GM19438 (cell line): ENCODE results near the gene RSU1.
A peak's percentile ranks its signal among the peaks of the same experiment; 100 is the strongest.
"Not testable (repeated sequence)": the region's sequence is repeated elsewhere in the genome, so short reads cannot be mapped to it uniquely, and the experiment has no call there.

Experiments
- ATAC-seq: cut with Tn5 transposase; IDR thresholded peaks from one replicate; pipeline ENCODE4 v1.9.1; 2021; ENCODE audit warnings: low read depth; ENCODE audit not compliant: unreplicated experiment

Gene RSU1

DNA sequence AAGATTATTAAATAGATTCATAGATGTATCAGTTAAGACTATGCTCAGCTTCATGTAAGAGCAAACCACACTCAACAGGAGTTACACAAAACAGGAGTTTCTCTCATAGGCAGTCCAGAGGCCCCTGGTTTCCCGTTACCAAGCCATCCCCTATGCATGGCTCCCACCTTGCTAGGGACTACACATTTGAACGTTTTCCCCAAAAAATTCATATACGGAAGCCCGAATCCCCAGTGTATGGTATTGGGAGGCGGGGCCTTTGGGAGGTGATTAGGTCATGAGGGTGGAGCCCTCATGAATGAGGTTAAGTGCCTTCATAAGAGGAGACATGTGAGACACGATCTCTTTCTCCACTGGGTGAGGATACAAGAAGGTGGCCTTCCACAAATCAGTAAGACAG lies 29.1 kb downstream of the RSU1 start:
- ATAC-seq, result no peak

DNA sequence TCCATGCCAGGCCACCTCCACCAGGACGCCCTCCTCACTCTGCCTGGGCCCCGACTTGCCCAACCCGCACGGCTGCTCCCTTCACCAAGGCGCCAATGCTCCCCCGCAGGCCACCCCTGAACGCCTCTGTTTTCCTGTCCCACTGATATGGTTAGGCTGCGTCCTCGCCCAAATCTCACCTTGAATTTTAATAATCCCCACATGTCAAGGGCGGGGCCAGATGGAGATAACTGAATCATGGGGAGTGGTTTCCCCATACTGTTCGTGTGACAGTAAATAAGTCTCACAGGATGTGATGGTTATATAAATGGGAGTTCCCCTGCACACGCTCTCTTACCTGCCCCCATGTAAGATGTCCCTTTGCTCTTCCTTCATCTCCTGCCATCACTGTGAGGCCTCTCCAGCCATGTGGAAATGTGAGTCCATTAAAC lies 29.8 kb downstream of the RSU1 start:
- peak; percentile 74 for ATAC-seq

DNA sequence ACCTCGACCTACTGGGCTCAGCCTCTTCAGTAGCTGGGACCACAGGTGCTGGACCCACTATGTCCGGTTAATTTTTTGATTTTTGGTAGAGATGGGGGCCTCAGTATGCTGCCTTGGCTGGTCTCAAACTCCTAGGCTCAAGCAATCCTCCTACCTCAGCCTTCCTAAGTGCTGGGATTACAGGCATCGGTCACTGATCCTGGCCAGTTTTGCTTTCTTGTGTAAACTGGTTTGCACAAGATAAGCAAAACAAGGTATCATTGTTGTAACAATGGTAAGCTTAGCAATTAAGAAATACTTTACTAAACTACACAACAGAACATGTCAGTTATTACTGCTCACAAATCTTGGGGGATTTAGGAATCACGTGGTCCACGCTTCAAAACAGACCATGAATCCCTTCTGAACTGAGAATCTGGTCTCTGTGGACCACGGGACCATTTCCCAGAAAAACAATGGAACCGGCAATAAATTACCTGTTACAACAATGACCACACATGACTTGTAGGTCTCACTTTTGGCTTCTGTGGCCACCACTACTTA lies 36.8 kb downstream of the RSU1 start:
- no peak for ATAC-seq

DNA sequence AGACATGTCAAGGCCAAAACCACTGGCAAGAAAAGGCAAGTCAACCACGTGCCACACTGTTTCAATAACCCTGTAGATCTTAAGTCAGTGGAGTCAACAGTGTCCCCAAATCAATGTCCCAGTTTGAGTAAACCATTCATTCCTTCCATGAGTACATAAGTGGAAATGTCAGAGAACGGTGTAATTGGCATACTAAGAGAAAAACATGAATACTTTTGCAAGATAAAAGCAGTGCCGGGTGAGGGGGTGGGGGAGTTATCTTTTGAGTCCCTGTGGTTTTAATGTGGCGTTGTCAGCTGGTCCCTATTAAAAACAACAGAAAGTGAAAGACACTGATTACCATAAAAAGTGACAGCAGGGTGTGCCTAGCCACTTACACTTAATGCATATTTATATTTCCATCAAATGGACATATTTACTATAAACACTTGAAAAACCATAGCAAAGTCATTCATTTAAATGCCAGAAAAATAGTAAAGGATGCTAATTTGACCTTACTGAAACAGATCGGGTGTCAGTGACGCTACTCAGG lies 37.8 kb downstream of the RSU1 start:
- no peak for ATAC-seq

DNA sequence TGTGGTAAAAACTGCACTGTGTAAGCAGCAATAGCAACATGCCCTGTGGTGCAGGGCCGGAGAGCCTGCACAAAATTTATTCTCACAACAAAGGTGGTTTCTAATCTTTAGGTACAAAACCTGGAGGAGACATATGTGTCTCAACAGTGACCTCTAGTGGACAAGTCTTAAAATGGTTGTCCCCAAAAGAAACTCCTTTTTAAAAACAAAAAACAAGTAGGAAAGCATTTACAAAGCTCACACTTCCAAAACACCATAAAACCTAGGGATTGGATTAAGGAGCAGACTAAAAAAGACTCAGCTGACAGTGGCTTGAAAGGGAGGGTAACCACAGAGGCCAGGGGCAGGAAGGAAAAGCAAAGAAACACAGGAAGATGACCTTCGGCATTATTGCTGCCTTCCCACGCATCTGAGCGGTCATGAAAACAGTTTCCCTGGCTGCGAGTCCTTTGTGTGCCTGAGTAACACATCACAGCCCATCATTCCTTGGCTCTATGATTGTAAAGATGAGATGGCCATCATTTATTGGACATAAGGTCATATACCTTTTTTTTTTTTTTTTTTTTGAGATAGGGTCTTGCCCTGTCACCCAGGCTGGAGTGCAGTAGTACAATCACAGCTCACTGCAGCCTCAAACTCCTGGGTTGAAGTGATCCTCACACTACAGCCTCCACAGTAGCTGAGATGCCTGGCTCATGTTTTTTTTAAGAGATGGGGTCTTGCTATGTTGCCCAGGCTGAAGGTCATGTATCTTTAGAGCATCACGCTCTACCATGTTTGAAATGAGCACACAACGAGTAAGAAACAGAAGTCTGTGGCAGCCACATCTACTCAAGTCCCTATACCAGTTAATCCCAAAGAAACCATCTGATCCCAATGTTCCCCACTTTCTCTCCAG lies 39.5 kb downstream of the RSU1 start:
- ATAC-seq, result peak; percentile 67

DNA sequence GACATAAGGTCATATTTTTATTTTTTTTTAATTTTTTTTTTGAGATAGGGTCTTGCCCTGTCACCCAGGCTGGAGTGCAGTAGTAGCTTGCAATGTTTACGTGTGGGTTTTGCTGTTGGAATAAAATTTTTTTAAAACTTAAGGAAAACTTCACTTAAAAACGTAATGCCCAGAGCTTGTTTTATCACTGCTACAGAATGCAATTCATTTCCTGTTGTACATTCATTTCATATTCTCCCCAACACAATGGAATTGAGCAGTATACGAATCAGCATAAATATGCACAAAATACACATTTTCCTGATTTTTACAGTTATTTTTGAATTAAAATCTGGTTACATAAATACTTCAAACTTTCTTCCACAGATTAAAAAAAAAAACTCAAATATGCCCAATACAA lies 40.3 kb downstream of the RSU1 start:
- ATAC-seq, result no peak

DNA sequence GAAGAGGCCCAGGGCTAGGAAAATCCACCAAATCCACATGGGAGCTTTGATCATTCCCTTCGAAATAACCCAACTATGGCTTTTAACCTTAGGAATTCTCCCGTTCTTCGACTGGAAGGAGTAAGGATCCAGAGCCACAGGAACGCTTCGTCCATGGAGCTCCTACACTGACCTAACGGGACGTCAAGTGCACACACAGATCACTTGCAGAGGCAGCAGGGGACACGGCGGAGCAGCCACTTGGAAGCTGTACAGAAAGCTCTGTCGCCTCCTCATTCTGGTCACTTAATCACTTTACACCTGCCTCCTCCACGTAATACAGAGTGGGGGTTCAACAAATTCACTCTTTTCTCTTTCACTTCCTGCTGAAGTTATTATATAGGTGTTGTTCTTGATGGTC lies 43.9 kb downstream of the RSU1 start:
- no peak for ATAC-seq

DNA sequence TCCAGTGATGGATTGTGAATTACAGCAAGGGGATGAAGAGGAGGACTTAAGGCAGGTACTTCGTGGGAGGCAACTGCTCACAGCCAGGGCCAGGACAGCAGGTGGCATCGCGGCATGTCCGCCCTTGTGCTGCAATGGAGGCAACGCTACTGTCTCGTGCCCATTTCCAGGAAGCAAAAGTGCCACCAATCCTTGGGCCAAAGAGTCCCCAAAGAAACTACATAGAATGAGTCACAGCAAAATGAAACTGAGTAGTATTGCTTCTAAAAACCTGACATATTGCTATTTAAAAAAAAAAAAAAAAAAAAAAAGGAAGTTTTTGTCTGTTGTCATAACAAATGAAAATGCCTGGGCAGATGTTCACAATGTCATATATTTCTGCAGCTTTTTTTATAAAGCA lies 46.6 kb downstream of the RSU1 start:
- ATAC-seq, result no peak

DNA sequence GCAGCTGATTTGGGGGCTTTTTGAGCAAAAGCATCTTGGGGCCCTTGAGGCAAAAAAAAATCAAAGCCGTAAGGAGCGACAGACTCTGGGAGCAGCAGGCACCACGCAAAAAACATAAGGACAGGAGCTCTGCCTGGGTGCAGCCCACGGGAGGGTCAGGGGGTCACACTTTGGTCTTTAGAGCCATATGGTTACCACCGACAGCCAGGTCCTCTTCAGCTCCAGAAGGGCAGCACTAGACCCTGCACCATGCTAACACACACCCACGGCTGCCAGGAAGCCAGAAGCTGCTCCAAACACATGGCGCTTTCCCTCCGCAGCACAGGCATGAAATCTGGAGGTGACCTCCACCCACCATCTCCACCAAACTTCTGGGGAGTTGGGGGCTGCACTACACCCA lies 47.1 kb downstream of the RSU1 start:
- no peak for ATAC-seq

DNA sequence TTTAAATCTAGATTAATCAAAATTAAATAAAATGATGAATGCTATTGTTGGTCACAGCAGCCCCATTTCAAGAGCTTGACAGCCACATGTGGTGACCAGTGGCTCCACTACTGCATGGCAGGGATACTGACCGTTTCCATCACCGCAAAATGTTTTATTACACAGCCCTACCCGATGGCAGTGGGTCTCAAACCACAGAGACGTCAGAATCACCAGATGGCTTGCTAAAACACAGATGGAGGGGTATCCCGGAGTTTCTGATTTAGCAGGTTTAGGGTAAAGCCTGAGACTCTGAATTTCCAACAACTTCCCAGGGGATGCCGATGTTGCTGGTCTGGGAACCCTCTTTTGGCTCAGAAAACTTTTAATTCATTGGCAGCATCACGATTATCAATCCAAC lies 47.9 kb downstream of the RSU1 start:
- ATAC-seq, result no peak

DNA sequence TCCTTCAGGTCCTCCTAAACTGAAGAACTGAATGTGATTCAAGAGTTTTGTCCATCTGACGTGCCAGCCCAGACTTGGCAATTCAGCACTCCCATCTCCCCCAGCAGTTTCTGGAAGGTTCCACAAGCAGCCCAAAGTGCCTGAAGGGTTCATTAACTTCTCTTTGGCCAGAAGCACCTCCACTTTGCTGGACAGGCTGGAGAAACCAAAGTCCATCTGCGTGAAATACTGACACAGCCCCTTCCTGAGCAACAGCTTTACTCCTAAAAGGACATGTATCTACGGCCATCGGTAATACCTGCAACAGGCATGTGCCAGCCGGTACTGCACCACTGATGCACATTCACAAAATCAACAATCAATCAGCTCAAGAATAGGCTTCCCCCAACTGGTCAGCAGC lies 48.5 kb downstream of the RSU1 start:
- ATAC-seq, result no peak

DNA sequence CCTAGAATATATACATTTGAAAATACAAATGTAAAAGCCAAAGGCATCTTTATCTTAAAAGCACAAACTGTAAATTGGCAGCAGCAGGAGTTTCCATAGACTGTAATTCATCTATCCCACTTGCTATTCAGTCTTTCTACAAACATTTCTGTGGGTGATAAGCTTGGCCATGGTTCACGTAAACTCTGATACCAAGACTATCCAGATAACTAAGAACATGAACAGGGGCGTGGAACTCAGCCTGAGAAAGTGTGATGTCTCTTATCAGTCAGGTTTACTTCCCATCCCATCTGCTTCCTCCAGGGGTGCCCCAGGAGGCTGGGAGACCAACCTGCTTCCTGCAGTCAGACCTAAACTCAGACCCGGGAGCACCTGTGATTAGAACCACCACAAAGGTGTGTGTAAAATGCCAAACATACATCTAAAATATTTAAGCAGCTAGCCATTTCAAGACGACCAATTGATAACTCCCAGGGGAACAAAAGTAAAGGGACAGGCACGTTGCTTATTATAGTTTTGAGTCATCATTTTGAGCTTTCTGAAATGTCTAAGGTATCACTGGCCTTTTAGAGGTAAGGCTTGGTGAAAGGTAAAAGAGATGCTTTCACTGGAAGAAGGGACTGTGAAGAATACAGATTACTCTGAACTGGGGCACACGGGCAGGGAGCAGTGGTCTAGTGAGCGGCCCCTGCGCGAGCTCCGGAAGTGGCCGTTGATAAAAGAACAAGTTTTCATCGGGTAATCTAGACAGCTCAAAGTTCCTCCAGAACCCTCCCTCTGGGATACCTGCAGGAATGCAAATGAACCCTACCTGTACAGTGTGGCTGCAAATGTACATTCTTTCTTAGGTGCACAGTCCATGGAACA lies 51.5 kb downstream of the RSU1 start:
- ATAC-seq, result peak; percentile 67

DNA sequence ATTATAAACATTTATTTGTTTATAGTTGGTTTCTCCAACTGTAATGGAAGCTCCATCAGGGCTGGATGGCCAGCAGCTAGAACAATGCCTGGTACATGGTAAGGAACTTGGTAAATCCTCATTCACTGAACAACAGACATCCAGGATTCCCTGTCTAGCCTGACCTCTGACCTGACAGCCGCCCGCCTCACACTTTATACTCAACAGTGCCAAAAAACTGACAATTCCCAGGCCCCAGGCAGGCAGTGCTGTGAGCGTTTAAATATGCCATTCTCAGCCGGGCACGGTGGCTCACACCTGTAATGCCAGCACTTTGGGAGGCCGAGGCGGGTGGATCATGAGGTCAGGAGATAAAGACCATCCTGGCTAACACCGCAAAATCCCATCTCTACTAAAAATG lies 55.9 kb downstream of the RSU1 start:
- ATAC-seq, result no peak

DNA sequence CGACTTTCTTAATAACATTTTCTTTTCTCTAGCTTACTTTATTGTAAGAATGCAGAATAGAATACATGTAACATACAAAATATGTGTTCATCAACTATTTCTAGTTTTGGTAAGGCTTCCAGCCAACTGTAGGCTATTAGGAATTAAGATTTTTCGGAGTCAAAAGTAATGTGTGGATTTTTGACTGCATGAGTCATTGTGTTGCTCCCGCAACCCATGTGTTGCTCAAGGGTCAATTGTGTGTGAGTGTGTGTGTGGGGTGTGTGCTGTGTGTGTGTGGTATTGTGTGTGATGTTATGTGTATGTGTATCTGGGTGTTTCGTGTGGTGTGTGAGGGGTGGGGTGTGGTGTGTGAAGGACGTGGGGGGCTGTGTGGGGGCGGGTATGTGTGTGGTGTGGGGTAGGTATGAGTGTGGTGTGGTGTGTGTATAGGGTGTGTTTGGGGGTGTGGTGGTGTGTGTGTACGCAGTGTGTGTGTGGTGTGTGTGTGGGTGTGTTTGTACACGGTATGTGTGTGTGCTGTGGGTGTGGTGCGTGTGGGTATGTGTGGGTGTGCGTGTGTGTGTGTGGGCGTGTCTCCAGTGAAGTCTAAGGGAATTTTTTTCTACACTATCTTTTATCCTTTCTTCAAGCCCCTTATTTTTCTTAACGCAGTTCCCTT lies 60.5 kb downstream of the RSU1 start:
- no peak for ATAC-seq

DNA sequence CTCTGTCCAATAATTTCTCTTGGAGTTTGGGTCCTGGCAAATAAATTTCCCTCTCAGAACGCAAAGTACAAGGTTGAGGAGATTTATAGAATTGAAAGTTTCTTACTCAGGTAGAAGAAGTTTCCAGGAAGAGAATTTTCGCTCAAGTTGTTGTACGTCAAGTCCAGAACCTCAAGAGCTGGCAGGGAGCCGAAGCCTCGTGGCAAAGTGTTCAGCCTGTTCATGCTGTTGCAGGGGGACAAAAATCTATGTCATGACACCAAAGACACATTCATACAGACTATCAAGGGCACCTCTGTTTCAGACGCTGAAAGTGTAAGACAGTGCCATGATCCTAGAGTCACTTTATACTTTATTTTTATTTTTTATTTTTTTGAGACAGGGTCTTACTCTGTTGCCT lies 62.5 kb downstream of the RSU1 start:
- no peak for ATAC-seq

DNA sequence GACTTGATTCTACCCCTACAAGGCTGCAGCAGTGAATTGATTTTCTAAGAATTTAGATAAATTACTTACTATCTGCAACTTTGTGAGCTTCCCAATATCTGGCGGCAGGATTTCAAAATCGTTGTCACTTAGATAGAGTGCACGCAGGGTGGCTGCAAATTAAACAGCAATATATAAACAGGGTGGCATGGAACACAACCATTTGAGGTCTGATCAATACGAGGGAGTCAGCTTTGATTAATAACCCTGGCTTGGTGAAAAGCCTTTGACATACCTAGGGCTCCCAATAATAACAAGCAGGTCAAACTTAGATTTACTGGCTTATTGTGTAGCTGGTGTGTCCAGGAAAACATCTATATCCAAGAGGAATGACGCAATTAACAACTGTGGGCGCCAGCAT lies 64.4 kb downstream of the RSU1 start:
- not testable (repeated sequence) for ATAC-seq

DNA sequence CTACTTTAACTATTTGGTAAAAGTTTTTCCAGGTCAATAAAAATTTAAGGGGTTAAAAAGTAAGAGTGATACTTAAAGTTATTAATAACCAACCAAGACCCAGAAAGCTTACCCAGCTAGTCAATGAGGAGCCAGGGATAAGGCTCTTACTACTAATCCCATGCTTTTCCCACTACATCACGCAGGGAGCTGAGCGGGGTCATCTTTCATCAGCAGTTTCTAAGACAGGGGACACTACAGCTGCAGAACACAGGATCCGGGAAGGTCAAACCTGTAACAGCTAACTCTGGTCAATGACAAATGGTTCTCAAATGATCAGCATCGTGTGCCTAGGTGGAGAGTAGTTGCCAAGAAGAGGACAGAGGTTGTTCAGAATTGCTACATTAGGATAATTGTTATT lies 65.1 kb downstream of the RSU1 start:
- no peak for ATAC-seq

DNA sequence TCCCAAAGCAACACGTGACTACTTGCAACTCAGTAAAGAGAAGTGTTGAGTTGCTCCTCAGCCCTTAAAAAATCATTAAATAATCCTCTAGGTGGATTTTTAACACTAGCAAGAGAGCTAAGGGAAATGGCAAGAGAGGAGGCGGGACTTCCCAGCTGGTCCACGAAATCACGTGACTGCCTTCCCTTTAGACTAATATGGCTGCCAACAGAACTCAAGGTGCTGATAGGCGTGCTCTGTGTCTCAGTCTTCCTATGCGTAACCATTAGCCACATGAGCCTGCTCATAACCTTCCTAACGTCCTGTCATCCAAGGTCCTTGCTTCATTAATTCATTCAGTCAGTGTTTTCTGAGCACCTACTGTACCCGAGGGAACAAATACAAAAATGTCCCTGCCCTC lies 66.0 kb downstream of the RSU1 start:
- no peak for ATAC-seq

DNA sequence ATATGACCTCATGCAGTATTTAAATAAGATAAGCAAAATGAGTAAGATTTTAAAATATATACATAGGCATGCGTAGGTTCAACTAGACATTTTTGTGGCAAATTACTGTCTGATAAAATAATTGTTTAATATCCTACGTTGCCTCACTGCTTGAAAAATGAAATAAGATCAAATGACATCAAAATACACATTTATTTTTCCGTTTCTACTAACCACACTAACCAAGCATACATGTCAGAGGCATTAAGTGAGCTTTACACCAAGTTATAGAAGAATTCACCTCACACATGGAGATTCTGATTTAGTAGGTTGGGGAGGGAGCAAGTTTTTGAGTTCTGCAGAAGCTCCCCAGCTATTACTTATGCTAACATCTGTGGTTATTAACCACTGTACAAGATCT lies 66.8 kb downstream of the RSU1 start:
- ATAC-seq, result no peak

DNA sequence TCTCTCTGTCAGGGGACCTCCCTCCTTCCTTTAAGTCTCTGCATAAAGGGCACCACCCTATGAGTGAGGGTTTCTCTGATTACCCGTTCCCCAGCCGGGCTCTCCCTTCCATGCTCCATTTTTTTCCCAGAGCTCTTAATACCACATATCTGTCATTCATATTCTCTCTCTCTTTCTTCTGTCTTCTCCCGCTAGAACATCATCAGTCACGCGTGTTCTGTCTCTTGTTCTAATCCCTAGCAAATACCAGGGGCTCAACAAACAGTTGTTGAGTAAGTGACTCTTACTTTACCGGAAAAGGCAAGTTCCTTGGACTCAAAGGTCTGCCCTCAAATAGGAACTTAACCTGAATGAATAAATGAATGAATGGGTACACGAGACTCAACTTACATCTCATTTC lies 68.5 kb downstream of the RSU1 start:
- ATAC-seq, result no peak

DNA sequence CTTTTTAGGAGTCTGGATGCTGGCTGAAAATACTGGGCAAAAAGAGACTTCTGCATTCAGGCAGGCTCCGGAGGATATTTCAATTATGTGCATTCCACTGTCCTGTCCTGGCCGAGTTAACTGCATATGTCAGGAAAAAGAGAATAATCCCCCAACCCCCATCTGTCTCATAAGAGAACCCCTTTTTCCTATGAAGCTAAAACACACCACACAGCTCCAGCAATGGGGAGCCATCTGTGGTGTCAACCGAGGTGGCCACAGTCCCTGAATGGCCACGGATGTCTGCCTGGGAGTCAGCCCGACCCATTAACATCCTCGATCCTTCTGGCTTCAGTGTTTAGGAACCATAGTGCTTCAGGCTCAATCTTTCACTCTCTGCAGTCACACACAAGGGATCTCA lies 70.4 kb downstream of the RSU1 start:
- no peak for ATAC-seq
